MV-4-11 (cell line): ENCODE measurements around the gene ARID4B.
"Not testable (repeated sequence)": the region's sequence is repeated elsewhere in the genome, so short reads cannot be mapped to it uniquely, and the experiment has no call there.

ENCODE experiments used
- DNase-seq: peaks from one replicate; lab custom pipeline; 2025; lab: John Stamatoyannopoulos, UW

Gene ARID4B

DNA sequence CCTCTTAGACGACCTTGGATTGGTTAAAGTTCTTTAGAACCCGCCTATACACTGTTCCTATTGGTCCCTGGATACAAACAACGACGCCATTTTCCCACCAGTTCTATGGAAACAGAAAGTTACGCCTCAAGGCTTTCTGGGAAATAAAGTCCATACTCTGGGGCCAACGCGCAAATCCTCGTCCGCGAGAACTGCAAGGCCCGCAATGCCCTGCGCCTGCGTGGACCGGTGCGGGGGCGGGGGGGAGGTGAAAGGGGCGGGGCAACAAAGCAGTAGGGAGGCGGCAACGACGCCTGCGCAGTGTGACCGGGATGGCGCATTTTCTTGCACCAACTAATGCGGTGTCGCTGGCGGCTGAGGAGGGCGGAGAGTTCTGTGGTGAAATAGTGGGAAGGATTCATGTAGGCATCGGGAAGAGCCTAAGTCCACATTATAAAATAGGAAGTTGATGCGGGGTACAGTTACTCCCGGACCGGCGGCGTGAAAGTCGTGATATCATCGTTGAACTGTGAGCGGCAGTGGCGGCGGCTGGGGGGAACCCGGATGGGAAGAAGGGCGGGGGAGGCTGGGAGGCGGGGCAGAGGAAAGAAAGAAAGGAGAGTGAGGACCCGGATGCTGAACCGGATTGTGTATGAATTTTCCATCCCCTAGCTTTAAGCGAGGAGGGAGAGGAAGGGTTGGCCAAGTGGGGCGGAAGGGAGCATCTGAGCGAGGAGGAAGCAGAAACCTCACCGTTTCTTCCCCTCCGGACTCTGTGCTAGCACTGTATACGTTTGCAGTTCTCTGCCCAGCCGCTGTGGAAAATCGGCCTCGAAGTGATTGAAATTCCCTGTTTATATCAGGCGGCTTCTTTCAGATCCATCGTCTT, 526 bp upstream of the ARID4B start, which contains the start of gene GGPS1:
Gene GGPS1 (plus strand): TSS at position 300 of the 868 bp plus-strand sequence. CDS start 6,695 bp downstream, outside the sequence.
- DNase-seq = peak; percentile 100

DNA sequence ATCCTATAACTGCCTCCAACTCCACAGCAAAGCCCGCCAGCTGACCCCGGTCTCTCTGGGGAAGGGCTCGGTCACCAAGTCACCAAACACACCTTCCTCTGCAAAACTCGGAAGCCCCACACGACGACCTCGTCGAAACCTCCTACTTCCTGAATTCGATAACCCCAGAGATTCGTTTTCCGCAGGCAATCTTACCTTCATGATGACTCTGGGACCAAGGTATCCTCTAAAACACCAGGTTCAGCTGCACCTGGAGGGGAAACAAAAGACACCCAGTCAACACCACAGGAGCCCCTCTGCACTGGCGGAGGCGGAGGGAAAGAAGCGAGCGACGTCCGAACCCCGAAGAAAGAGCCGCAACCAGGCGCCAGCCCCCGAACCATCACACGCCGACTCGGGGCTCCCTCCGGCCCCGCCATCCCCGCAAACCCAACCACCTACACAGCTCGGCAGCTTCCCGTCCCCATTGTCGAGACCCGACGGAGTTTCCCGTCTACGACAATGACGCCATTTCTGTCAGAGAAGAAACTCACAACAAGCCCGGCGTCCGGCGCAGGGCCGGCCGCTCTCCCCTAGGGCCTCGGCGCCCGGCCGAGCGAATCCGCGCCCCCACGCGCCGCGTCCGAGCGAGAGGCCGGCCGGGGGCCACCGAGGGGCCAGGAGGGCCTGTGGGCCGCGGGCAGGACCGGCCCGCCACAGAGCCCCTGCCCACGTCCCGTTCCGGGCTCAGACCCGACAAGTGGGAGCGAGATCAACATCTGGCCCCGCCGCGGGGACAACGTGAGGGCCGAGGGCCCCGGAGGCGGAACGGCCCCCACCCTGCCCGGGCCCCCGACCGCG, 1.0 kb downstream of the ARID4B start:
- DNase-seq = peak; percentile 53

DNA sequence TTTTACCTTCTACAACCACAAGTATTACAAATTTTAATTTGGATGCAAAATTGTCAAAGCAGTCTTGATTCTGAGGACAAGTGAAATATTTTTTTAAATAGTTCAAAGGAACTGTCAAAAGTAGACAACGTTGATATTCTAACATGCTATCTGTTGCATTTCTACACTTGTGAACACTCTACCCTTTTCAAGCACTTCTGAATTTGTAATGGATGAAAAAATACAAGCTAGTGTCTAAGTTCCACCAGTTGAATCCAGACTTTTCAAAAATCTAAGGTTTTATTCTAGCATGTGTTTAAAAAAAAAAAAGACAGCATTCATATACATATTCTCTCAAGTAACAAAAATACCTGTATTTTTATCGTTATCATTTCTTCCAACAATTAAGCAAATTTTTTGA, 2.1 kb downstream of the ARID4B start:
- DNase-seq = no peak

DNA sequence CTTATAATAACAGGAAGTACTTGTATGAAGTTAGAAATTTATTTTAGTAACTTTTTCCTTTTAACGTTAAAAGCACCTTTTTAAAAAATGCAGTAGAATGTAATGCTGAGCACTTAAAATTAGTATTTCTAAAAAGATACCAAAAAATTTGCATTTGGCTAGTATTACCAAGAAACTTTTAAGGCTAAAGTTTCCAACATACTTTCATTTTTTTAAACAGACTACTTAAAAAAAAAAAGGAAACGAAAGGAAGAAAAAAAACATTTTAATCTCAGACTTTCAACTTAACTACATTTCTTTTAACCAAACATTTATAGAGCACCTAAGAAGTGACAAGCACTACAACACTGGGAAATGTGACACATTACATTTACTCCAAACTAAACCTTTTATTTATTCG, 2.8 kb downstream of the ARID4B start:
- peak; percentile 22 for DNase-seq

DNA sequence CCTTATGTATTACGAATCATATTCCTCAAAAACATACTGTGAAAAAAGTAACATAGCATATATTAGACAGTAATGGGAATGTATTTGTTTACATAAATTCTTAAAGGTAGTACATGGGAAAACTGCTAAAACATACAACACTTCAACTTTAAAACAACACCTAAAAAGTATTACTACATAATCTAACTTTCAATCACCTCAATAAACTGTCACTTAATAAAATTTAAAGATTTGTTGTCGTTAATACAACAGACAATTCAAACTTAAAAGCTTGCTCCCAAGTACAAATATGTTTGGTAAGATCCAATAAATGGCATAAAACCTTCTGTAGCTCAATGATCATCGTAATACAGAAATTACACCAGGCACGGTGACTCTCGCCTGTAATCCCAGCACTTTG, 3.7 kb downstream of the ARID4B start:
- no peak for DNase-seq

DNA sequence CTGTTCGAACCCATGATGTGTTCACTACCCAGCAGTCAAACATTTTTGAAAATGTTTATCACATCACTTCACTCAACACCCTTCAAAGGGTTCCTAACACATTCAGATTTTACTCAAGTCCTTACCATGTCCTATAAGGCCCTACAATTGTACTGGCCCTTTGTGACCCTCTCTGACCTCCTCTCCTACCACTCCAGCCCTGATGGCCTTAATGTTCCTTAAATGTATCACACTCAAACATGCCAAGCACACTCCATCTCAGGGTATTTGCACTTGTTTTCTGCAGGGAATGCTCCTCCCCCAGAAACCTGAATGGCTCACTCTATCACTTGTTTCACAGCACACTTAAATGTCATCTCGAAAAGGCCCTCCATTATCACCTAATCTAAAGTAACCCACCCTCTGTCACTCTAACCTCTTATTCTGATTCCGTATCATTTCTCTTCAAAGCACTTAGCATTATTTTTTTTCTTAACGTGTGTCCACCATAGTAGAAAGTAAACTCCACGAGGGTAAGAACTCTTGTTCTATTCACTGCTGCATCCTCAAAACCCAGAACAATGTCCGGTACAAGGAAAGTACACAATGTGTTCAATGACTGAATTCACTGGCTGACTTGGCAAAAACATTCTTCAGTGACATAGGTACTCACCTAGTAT, 7.3 kb downstream of the ARID4B start:
- DNase-seq = no peak

DNA sequence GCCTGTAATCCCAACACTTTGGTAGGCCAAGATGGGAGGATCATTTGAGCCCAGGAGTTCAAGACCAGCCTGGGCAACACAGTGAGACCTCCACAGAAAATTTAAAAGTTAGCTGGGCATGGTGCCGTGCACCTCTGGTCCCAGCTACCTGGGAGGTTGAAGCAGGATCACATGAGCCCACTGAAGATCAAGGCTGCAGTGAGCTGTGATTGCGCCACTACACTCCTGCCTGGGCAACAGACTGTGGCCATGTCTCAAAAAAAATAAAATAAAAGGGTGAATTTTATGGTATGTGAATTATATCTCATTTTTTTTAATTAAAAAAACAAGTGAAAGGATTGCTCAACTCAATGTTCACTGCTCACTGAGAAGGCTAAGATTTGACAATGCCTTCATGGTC, 8.7 kb downstream of the ARID4B start:
- no peak for DNase-seq

DNA sequence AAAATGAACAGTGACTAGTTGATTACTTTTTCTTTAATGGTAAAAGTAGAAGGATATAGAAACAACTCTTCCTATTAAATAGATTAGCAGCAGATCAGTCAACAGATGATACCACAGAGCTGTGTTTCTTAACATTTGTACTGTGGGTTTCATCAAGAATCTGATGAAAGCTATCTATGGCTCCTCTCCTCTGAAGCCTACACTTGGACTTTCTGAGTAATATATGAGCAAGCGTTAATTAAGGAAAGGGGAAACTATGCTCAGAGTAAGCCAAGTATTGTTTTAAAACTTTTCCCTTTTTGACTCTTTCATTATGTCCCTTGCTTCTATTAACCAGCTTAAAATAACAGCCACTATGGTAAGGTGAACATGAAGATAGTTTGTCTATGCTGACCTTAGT, 10.8 kb downstream of the ARID4B start:
- peak; percentile 60 for DNase-seq

DNA sequence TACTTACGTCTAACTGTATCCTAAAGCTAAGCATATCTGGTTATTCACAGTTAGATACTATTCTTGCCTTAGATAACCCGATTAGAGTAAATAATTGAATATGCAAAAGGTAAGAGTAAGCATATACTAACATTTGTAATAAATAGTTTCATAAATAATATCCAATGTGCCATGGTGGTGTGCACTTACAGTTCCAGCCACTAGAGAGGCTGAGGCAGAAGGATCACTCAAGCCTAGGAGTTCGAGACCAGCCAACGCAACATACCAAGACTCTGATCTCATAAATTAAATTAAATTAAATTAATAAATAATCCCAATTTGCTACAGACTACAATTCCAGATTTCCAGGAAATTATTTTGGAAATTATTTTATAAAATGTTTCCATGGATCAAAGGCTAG, 12.2 kb downstream of the ARID4B start:
- no peak for DNase-seq

DNA sequence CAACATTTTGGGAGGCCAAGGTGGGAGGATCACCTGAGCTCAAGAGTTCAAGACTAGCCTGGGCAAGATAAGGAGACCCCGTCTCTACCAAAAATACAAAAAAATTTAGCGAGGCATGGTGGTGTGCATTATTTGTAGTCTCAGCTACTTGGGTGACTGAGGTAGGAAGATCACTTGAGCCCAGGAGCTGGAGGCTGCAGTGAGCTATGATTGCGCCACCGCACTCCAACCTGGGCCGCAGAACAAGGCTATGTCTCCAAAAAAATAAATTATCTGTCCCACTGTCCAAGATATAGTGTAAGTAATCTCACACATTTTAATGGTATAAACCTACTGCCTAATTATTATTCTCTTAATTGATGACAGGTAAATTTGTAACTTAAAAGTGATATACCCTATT, 12.8 kb downstream of the ARID4B start:
- DNase-seq = no peak

DNA sequence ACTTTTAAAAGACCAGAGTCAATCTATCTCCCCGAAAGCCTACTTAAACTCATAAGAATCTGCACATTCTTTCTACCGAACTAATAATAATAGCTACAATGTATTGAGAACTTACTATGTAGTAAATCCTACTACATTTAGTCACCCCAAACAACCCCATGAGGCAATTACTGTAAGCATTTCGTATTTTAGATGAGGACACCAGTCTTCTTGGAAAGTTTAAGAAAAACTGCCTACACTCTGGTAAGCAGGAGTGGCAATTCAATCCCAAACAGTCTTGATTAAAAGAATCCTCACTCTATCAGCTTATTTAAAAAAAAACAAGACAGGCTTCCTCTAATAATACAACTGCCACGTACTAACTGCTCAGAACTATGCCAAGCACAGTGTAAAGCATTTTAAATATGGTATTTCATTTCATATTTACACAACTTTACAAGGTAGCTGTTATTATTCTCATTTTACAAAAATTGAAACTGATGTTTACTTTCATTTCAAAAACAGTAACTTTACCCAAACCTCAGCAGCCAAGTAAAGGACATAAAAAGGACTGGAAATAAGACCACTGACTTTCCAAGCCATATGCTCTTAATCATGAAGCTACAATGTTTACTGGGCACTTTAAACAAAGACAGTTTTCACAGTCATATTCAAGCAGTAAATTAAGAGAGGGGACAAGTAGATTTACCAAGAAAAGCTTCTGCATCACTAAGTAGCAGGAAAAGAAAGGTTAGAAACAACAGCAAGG, 13.9 kb downstream of the ARID4B start:
- DNase-seq = no peak

DNA sequence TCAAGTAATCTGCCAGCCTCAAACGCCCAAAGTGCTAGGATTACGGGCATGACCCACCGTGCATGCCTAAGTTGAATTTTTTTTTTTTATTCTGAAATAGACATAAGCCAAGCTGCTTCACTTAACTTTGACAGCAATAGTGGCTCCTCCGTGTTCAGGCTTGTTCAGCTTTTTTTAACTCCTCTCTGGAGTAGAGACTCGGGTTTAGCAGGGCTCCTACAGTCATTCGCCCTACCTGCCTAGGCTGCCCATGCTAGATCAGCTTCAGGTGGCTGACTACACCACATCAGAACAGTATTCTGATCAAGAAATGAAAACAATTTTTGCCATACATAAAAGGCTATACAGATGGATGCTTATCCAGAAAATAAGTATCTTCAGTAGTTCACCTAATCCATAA, 14.7 kb downstream of the ARID4B start:
- no peak for DNase-seq

DNA sequence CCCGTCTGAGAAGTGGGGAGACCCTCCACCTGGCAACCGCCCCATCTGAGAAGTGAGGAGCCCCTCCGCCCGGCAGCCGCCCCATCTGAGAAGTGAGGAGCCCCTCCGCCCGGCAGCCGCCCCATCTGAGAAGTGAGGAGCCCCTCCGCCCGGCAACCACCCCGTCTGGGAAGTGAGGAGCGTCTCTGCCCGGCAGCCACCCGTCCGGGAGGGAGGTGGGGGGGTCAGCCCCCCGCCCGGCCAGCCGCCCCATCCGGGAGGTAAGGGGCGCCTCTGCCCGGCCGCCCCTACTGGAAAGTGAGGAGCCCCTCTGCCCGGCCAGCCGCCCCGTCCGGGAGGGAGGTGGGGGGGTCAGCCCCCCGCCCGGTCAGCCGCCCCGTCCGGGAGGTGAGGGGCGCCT, 18.8 kb downstream of the ARID4B start:
- not testable (repeated sequence) for DNase-seq

DNA sequence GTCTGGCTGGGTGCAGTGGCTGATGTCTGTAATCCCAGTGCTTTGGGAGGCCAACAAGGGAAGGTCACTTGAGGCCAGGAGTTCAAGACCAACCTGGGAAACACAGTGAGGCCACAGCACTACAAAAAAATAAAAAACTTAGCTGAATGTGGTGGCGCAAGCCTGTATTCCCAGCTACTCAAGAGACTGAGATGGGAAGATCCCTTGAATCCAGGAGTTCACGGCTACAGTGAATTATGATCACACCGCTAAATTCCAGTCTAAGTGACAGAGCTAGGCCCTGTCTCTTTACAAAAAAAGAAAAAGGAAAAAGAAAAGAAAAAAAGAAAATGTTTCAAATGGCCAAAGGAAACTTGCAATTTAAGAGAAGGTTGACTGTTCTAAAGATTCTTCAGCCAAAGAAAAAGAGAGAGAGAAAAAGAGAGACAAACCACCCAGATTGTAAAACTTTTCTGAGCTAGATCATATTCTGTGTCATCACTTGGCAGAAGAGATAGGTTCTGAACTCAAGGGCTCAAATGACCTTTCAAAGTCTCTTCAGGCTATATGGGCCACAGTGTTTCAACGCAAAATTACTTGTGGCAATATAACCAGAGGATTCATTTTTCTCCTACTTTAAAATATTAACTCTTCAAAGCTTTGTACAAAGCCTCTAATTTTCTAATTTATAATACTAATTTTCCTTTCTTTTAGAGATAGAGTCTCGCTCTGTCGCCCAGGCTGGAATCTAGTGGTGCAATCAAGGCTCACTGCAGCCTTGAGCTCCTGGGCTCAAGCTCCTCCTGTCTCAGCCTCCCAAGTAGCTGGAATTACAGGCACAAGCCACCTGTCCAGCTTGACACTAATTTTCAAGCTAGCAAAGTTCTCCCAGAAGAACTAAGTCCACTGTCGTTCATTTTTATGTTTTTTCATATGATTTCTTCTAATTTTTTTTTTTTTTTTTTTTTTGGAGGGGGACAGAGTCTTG, 20.5 kb downstream of the ARID4B start:
- DNase-seq = no peak

DNA sequence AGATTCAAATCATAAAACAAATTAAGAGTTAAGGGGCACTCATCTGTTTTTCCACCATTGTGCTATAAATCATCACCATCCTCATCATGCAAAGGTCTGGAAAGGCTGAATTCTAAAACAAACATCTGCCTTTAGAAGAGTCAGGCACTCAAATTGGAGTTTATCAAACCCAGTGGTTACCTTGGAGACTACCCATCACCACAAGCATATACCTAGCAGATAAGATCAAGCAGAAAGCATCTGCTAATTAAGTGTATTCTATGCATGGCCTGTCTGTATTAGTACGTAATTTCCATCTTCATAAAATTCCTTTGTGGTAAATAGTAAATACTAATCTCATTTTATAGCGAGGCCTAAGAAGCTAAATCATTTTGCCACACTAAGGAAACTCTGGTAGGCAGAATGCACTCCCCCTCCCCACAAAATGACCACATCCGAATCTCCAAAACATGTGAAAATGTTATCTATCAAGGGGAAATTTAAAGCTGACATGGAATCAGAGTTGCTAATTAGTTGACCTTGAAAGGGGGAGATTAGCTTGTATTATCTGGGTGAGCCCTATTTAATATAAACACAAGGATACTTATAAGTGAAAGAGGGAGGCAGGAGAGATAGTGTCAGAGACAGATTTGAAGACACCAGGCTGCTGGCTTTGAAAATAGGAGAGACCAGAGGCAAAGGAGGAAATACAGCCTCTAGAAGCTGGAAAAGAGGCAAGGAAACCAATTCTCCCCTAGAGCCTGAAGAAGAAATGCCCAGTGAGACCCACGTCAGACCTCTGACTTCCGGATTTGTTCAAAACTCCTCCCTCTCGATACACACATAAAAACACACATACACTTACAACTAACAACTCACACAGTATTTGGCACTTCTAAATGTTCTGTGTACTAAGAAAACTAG, 23.2 kb downstream of the ARID4B start:
- DNase-seq = peak; percentile 38

DNA sequence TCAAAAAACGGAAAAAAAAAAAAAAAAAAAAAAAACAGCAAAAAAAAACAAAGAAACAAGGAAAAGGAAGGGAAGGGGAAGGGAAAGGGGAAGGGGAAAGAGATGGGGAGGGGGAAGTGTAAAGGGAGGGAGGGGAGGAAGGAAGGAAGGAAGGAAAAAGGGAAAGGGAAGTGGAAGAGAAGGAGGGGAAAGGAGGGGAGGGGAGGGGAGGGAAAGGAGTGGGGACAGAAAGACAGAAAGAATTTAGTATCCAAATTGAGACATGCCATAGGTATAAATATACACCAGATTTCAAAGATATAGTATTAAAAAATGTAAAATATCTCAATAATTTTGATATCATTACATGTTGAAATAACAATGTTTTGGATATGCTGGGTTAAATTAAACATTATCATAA, 25.8 kb downstream of the ARID4B start:
- DNase-seq = no peak

DNA sequence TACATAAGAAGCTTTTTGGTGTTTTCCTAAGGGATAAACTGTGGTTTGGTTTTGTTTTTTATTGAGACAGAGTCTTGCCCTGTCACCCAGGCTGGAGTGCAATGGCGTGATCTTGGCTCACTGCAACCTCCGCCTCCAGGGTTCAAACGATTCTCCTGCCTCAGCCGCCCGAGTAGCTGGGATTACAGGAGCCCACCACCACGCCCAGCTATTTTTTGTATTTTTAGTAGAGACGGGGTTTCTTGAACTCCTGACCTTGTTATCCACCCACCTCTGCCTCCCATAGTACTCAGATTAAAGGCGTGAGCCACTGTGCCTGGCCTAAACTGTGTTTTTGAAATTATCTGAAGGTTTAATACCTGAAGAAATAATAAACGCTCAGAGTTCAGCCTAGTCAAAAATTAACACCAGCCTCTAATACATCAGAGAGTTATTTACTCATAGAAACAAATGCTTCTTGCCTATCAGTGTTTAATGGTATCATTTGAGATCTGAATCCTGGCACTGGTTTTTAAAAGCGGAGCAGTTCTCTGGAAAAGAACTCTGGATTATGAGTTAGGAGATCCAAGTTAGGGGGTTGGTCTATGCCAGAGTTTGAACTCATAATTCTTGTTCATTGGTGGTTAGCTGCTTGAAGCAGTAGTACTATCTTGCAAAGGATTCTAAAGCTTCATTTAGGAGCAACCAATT, 28.7 kb downstream of the ARID4B start:
- no peak for DNase-seq

DNA sequence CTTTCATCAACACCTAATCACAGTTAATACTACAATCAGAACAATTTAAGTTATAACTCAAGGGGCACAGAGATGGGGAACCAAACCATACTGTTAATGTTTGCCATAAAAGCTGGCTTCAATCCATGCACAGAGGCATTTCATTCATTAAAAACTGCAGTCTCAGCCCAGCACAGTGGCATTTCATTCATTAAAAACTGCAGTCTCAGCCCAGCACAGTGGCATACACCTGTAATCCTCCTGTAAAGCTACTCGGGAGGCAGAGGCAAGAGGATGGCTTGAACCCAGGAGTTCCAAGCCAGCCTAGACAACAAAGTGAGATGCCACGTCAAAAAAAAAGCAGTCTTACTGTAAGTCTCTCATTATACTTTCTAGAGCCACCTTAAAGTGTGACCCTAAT, 29.2 kb downstream of the ARID4B start:
- no peak for DNase-seq

DNA sequence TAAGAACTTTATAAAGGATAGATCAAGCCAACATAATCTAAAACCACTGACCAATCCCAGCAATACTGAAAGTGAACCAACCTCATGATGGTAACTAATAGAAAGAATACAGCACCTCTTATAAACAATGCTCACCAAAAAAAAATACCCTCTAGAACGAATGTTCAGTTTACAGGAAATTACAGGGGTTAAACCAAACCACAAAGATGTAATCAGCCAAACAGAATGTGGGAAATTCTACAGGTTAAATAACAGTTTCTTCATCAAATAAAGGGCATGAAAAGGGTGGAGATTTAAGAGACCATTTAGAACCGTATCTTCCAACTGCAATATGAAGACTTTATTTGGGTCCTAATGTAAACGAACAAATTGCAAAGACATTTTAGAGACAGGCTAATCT, 30.4 kb downstream of the ARID4B start:
- DNase-seq = no peak
